HG03575 (cell line): ENCODE results near the gene OR2AG1.

Experiments
- ATAC-seq: cut with Tn5 transposase; IDR thresholded peaks from one replicate; pipeline ENCODE4 v1.9.1; 2021; ENCODE audit not compliant: unreplicated experiment, insufficient number of reproducible peaks, low FRiP score; ENCODE audit errors: extremely low read depth

The OR2AG1 gene, protein sequence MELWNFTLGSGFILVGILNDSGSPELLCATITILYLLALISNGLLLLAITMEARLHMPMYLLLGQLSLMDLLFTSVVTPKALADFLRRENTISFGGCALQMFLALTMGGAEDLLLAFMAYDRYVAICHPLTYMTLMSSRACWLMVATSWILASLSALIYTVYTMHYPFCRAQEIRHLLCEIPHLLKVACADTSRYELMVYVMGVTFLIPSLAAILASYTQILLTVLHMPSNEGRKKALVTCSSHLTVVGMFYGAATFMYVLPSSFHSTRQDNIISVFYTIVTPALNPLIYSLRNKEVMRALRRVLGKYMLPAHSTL

DNA sequence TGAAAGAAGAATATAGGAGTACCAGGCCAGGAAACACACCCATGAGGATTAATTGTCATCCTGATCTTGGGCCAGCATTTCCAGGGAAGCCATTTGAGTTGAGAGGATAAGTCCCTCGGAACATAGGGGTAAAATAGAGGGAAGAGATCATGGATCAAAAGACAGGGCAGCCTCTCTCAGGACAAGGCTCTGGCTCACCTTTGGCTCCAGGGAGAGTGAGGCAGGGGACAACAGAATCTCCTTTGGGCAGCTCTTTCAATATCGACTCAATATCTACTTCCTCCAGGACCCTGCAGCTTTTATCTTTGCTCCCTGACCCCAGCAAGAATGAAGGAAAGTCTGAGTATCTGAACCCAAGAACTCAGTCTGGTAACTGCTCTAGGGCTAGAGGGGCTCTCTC lies at the start of gene OR2AG1:
Gene OR2AG1, plus strand, starts transcription at position 301 of the 400 bp plus-strand sequence. CDS start 2,018 bp downstream, outside the sequence.
- no peak for ATAC-seq

DNA sequence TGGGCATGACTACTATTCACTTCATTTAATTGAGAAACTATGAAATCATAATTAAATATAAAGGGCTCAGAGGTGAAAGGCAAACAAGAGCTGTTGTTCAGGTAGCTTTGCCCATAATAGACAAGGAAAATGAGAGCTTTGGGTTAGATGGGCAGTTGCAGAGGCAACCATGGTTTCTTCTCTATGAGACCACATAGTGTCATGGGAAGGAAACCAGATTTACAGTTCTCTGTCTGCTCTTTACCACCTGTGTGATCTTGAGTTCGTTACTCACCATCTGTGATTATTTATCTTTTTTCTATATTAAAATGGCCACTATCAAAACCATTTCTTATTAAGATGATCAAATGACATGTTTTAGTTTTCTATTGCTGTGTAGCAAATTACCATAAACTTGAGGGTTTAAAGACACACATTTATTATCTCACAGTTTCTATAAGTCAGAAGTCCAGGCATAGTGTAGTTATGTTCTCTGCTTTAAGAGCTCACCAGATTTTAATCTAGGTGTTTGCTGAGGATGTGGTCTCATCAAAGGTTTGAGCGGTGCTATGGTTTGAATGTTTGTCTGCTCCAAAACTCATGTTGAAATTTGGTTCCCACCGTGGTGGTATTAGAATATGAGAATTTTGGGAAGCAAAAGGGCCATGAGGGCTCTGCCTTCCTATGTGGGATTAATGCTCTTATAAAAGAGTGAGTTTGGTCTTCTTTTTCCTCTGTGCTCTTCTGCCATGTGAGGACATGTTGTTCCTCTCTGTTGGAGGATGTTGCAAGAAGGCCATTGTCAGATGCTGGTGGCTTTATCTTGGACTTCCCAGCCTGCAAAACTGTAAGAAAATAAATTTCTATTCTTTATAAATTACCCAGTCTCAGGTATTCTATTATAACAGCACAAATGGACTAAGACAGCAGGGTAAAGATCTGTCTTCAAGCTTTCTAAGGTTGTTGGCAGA lies 49.2 kb upstream of the OR2AG1 start:
- no peak for ATAC-seq

GRCh38 chr11:6734616-6735015 lies 48.2 kb upstream of the OR2AG1 start:
- ATAC-seq: no peak

DNA sequence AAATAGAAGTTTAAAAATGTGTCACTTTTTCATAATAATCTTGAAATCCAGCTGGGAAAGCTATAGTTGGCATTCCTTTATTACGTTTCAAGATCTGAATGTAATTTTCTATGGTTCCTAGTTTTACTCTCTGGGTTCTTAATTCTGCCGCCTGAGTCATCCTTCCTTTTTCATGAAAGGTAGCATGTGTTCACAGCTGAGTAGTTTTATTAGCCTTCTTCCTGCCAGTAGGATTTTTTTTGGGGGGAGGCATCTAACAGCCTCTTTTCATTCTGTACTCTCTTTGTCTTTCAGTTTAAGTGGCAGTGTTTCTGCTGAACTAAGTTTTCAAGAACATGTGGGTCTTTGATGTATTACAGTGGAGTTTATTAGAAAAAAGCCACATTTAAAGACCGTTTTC lies 47.5 kb upstream of the OR2AG1 start:
- ATAC-seq: no peak

DNA sequence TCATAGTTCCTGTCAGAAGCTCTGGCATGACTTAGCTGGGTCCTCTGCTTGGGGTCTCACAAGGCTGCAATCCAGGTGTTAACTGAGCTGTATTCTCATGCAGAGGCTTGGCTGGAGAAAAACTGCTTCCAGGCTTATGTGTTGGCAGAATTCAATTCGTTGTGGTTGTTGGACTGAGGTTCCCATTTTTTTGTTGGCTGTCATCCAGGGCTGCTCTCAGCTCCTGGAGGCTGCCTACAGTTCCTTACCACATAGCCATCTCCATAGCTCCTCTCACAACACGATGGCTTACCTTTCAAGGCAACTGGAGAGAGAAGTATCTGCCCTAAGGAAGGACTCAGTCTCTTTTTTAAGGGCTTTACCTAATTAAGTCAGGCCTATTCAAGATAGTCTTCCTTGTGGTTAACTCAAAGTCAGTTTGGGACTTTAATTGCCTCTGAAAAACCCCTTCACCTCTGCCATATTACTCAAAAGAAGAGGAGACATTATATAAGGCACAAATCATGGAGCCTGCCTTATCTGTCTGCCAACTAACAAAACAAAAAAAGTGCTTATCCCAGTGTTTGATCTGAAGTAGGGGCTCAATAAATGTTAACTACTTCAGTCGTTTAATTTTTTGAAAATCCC lies 46.2 kb upstream of the OR2AG1 start:
- no peak for ATAC-seq

- ATAC-seq: no peak
Observed at GRCh38 chr11:6737872-6738466, 44.9 kb upstream of the OR2AG1 start.

- no peak for ATAC-seq
Observed at GRCh38 chr11:6738590-6738989, 44.2 kb upstream of the OR2AG1 start.

DNA sequence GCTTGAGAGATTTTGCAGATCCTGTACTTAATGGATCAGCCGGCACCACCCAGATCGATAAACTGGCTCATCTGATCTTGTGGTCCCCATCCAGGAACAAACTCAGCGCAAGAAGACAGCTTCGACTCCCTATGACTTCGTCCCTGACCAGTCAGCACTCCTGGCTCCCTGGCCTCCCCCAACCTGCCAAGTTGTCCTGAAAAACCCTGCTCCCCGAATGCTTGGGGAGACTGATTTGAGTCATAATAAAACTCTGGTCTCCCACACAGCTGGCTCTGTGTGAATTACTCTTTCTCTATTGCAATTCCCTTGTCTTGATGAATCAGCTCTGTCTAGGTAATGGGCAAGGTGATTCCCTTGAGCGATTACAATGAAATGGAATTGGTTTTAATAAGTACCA lies 40.6 kb upstream of the OR2AG1 start:
- no peak for ATAC-seq

DNA sequence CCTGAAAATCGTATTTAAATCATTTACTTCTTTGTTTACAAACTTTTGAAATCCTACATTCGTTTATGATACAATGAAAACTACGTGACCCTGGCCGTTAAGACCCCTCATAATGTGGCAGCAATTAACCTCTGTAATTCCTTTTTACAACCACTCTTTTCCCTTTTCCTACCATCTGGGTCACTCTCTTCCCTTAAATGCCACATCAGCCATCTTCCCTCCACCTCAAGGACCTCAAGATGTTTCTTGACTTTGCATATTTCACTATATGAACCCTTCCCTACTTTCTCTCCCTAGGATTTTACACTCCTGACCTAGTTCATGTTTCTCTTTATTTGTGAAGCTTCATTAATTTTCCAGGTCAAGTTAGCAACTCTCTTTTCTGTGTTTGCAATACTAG lies 37.8 kb upstream of the OR2AG1 start:
- no peak for ATAC-seq

DNA sequence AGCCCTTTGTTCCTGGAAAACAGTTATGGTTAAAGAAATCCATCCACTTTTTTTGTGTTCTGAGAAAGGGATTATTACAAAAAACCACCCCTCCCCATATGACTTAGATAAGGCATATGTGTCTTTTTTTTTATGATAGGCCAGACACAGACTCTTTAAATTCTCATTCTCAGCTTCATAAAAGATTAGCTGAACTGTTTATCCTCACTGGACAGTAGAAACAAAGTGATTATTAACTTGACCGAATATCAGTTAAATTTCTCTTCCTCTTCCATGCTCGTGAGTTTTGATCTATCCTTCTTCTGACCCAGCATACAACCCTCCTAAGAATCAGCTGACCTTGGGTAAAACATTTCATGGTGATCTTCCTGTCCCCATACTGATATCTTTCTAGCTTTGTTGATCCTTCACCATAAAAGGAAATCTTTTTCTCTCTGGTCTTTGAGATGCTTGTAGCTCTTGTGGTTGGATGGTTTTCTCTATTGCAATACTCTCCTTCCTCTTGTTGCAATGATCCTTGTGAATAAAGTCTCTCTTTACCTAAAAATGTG lies 37.3 kb upstream of the OR2AG1 start:
- ATAC-seq: peak; percentile 38

DNA sequence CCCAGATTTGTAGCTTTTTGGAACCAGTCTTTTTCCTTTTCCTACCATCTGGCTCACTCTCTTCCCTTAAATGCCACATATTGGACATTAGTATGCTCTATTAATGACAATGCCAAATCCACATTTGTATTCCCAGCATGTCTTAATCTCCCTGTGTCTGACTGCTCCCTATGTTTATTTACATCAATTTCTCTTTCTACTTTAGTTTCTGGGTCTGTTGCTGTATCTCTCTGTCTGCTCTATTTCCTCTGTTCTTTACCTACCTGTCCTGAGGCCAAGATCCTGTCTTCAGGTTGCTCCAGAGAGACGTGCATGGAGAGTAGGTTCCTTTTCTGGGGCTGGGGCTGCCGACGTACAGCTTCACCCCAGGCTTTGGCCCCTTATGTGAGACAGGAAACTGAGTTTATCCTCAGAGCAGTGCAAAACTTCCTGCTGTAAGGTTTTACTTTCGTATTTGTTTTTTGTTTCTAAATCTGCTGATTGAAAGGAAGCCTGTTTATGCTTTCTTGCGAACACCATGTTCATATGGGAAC lies 36.7 kb upstream of the OR2AG1 start:
- peak; percentile 88 for ATAC-seq

DNA sequence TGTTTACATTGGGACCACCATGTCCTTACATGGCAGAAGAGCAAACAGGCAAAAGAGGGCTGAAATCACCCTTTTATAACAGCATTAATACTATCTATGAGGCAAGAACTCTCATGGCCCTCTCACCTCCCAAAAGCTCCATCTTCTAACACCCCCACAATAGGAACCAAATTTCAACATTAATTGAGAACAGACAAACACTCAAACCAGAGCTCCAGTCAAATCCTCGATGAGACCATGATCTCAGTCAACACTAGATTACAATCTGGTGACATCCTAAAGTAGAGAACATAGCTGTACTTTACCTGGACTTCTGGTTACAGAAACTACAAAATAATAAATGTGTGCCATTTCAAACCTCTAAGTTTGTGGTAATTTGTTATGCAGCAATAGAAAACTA lies 36.2 kb upstream of the OR2AG1 start:
- no peak for ATAC-seq

DNA sequence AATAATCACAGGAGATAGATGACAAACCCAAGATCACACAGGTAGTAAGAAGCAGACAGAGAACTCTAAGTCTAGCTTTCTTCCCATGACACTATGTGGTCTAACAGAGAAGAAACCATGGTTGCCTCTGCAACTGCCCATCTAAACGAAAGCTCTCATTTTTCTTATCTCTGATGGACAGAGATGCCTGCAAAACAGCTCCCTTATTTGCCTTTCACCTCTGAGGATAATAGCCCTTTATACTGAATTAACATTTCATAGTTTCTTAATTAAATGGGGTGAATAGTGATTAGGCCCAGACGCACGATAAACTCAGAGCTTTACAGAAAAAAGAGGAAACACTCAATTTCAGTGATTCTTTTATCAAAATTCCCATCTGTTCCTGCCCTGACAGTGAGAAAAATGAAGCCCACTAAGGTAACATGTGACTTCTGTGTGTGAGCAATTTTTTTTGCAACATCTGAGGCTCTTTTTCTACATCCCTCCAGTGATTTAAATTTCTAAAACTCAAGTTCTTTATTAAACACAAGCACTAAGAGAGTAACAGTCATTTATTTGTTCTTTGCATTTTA lies 35.6 kb upstream of the OR2AG1 start:
- ATAC-seq: no peak

- no peak for ATAC-seq
Observed at GRCh38 chr11:6755303-6755952, 27.4 kb upstream of the OR2AG1 start.

GRCh38 chr11:6755953-6756347 lies 26.9 kb upstream of the OR2AG1 start:
- ATAC-seq: no peak

DNA sequence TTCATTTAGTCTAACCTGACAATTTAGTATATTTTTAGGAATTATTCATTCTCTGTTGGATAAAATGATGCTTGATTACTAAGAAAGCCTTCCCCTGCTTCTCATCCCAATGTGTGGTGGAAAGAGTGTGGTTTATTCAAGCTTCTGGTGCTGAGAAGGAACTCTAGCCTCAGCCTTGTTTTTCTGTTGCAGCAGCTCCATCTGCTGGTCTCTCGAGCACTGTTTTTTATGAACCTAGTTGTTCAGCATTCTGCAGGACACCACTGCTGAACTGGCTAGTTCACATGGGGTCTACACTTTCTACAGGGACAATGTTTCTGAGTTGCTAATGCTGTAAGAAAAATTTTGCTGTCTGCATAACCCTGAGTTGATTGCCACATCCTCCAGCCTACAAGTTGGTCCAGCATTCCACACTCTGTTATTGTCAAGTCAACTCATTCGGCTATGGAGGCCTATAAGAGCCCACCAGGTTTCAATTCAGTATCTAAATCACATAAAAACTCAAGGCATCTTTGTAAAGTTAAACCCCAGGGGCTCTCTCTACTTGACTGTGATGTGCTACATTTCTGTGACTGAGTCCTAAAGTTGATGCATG lies 25.4 kb upstream of the OR2AG1 start:
- ATAC-seq: no peak

GRCh38 chr11:6771926-6772893 lies 10.6 kb upstream of the OR2AG1 start, which contains the start of gene OR2AG2:
Gene OR2AG2, minus strand, starts transcription at chr11:6771976. Its CDS starts 3,019 bp downstream, at chr11:6768957.
- ATAC-seq: peak; percentile 62
